ENCODE data around the gene LSM7. TPM values are rescaled to one million over a fixed set of nuclear protein-coding genes. Genes with fewer than 3 reads are reported as not detected.

LSM7 gene
- total and polyA plus RNA-seq, 2 of the 13 experiments (the other 11 are each of a cell fraction or from before 2014, with no cell fraction given), result 140 to 205 TPM

- no peak overlapping the region for H3K27ac ChIP-seq (ENCODE audit: extremely low read length, insufficient read depth, low read length)
Observed at GRCh38 chr19:2336528-2337328, 8.3 kb upstream of the LSM7 start.

GRCh38 chr19:2335848-2336247, 7.5 kb upstream of the LSM7 start:
- Histone ChIP-seq H3K79me2 (ENCODE audit: insufficient read depth, low read length) (peaks cover 10% of the 10 kb centered on the region), H3K27me3 (ENCODE audit: control insufficient read depth in 1 of 2, insufficient read depth in 2 of 2, low read length in 2 of 2) (no peaks in the 10 kb centered on the region), H3K4me2 (ENCODE audit: low read depth, low read length) (no peak overlapping the region), H4K20me1 (ENCODE audit: insufficient read depth, low read length) (peaks cover 6% of the 10 kb centered on the region; the same call in 1 of the 2 replicates), H3K27ac (ENCODE audit: extremely low read length, insufficient read depth, low read length) (no peak overlapping the region), H3K36me3 (replicated peaks in 1 of 2; ENCODE audit: control insufficient read depth in 1 of 2, insufficient read depth in 2 of 2, low read length in 2 of 2) (no peaks in the 10 kb centered on the region; a peak in 1 of 5 replicates), H3K9ac (ENCODE audit: insufficient read depth, low read depth, low read length) (no peak overlapping the region), H3K9me3 (ENCODE audit: low read length) (no peaks in the 10 kb centered on the region), H3K4me3 (replicated peaks in 1 of 3; ENCODE audit: insufficient read depth in 1 of 3, low read depth in 2 of 3, low read length in 3 of 3) (no peak overlapping the region), H3K4me1 (ENCODE audit: insufficient read depth, low read length) (peaks cover 37% of the 10 kb centered on the region), H2AFZ (ENCODE audit: low read length) (no peak overlapping the region)
- FAIRE-seq (no peak), ATAC-seq (no peak), DNase-seq (ENCODE audit: low spot score) (no peak)
- ChIA-PET CTCF (ENCODE audit: low intra/inter-chr PET ratio, low total read pairs) (no interaction called here), POLR2A (no interaction called here)
- TF ChIP-seq ZNF337 (CRISPR knock-in tag; IDR thresholded peaks at IDR 0.05; ENCODE audit: borderline replicate concordance, low read depth), result no peak
- TF ChIP-seq JUND (CRISPR knock-in tag; IDR thresholded peaks at IDR 0.05), result no peak
- TF ChIP-seq TEAD3 (CRISPR knock-in tag; optimal IDR thresholded peaks at IDR 0.05; ENCODE audit: borderline replicate concordance), result peak; percentile 10
- TF ChIP-seq MNT (IDR thresholded peaks at IDR 0.05), result peak; percentile 98
- TF ChIP-seq ZBTB46 (CRISPR knock-in tag; IDR thresholded peaks at IDR 0.05; ENCODE audit: borderline replicate concordance), result no peak
- 95% methylated on average over 3 of the region's 3 CpGs for WGBS (ENCODE audit: low lambda C conversion rate)
- intact Hi-C loops (cut with micrococcal nuclease; ENCODE audit: unreplicated experiment), result no loop called here
- in situ Hi-C loops (cut with HindIII; ENCODE audit: extremely low pct_ligation_motif_present, low pct_unique_long_range_greater_than_20kb), result no loop called here
- BruUV-seq (replicated peaks), result no TSS peak

More at GRCh38 chr19:2336528-2337328, 8.3 kb upstream of the LSM7 start:
- no peak overlapping the region for H3K9ac ChIP-seq (ENCODE audit: insufficient read depth, low read depth, low read length)
- H3K4me2 ChIP-seq (ENCODE audit: low read depth, low read length), result no peak overlapping the region
- POLR2A ChIA-PET, result no interaction called here
- TF ChIP-seq RBFOX2 (IDR thresholded peaks at IDR 0.05; ENCODE audit: low read depth, low read length) (peak; percentile 23; the same call in 1 of the 2 replicates), MNT (IDR thresholded peaks at IDR 0.05) (peak; percentile 93), ZBTB42 (CRISPR knock-in tag; IDR thresholded peaks at IDR 0.05) (no peak)
- H3K4me3 ChIP-seq (replicated peaks in 1 of 3; ENCODE audit: insufficient read depth in 1 of 3, low read depth in 2 of 3, low read length in 3 of 3), result no peak overlapping the region
- H3K27me3 ChIP-seq (ENCODE audit: control insufficient read depth in 1 of 2, insufficient read depth in 2 of 2, low read length in 2 of 2), result no peaks in the 10 kb centered on the region
- in situ Hi-C loops (cut with HindIII; ENCODE audit: extremely low pct_ligation_motif_present, low pct_unique_long_range_greater_than_20kb) (no loop called here), intact Hi-C loops (cut with micrococcal nuclease; ENCODE audit: unreplicated experiment) (no loop called here)
- peaks cover 6% of the 10 kb centered on the region for H3K79me2 ChIP-seq (ENCODE audit: insufficient read depth, low read length)
- CTCF ChIA-PET (ENCODE audit: low intra/inter-chr PET ratio, low total read pairs), result no interaction called here
- H3K36me3 ChIP-seq (replicated peaks in 1 of 2; ENCODE audit: control insufficient read depth in 1 of 2, insufficient read depth in 2 of 2, low read length in 2 of 2), result no peaks in the 10 kb centered on the region; a peak in 2 of 5 replicates
- H3K9me3 ChIP-seq (ENCODE audit: low read length), result no peaks in the 10 kb centered on the region
- peaks cover 6% of the 10 kb centered on the region; the same call in 1 of the 2 replicates for H4K20me1 ChIP-seq (ENCODE audit: insufficient read depth, low read length)
- ATAC-seq (no peak; the same call in 2 of the 3 replicates), DNase-seq (ENCODE audit: low spot score) (no peak), FAIRE-seq (no peak)
- H2AFZ ChIP-seq (ENCODE audit: low read length), result no peak overlapping the region
- 97% methylated on average over 19 of the region's 33 CpGs for WGBS (ENCODE audit: low lambda C conversion rate)
- BruUV-seq (replicated peaks), result no TSS peak
- peaks cover 28% of the 10 kb centered on the region for H3K4me1 ChIP-seq (ENCODE audit: insufficient read depth, low read length)

Data from HepG2 (cell line).